Astrocyte (in vitro differentiated cells and primary cell): ENCODE measurements around the gene ATRIP. TPM values are rescaled to one million over a fixed set of nuclear protein-coding genes. Genes with fewer than 3 reads are reported as not detected.

Experiments used
- DNase-seq: peaks from one replicate; pipeline ENCODE4 v3.0.0-alpha.2; 2010; ENCODE audit warnings: low read depth
- FAIRE-seq: peaks from 2 replicates; lab custom pipeline; 2011; peaks lifted over from hg19 to GRCh38; lab: Jason Lieb, UNC
- H2AFZ ChIP-seq: 2 replicates; pipeline ENCODE4 v1.6.0; 2012; ENCODE audit warnings: low read depth, low read length, inconsistent platforms
- H3K27ac ChIP-seq: 2 replicates; pipeline ENCODE4 v1.5.1; 2011; ENCODE audit warnings: low read depth, low read length, inconsistent platforms
- H3K27me3 ChIP-seq: 2 replicates; pipeline ENCODE4 v1.6.0; 2011; ENCODE audit warnings: low read length, inconsistent platforms; ENCODE audit not compliant: insufficient read depth
- H3K36me3 ChIP-seq: 2 replicates; pipeline ENCODE4 v1.5.1; 2011; ENCODE audit warnings: low read length, inconsistent platforms; ENCODE audit not compliant: insufficient read depth
- H3K4me1 ChIP-seq: 2 replicates; pipeline ENCODE4 v1.5.1; 2011; ENCODE audit warnings: low read length, inconsistent platforms; ENCODE audit not compliant: insufficient read depth
- H3K4me2 ChIP-seq: 2 replicates; pipeline ENCODE4 v1.6.0; 2012; ENCODE audit warnings: low read length, inconsistent platforms
- H3K4me3 ChIP-seq: 2 replicates; pipeline ENCODE4 v1.5.1; 2011; ENCODE audit warnings: low read depth, mild to moderate bottlenecking, low read length, inconsistent platforms; ENCODE audit not compliant: insufficient read depth
- H3K79me2 ChIP-seq: 2 replicates; pipeline ENCODE4 v1.6.0; 2012; ENCODE audit warnings: mild to moderate bottlenecking, low read length, inconsistent platforms; ENCODE audit not compliant: insufficient read depth
- H3K9ac ChIP-seq: 2 replicates; pipeline ENCODE4 v1.6.0; 2012; ENCODE audit warnings: mild to moderate bottlenecking, low read length, inconsistent platforms
- H3K9me3 ChIP-seq: 2 replicates; pipeline ENCODE4 v1.5.1; 2012; ENCODE audit warnings: low read depth, mild to moderate bottlenecking, low read length, inconsistent platforms; ENCODE audit not compliant: insufficient read depth
- H4K20me1 ChIP-seq: 2 replicates; pipeline ENCODE4 v1.6.0; 2012; ENCODE audit warnings: low read length, inconsistent platforms; ENCODE audit not compliant: insufficient read depth
- H3K27ac Mint-ChIP-seq: one replicate; pipeline ENCODE4 v1.8.0; 2021; ENCODE audit warnings: mild to moderate bottlenecking, mixed read lengths; ENCODE audit not compliant: unreplicated experiment
- H3K27me3 Mint-ChIP-seq: one replicate; pipeline ENCODE4 v1.8.0; 2021; ENCODE audit warnings: low read depth, mixed read lengths; ENCODE audit not compliant: unreplicated experiment
- H3K36me3 Mint-ChIP-seq: one replicate; pipeline ENCODE4 v1.8.0; 2021; ENCODE audit warnings: low read depth, mixed read lengths; ENCODE audit not compliant: unreplicated experiment
- H3K4me1 Mint-ChIP-seq: one replicate; pipeline ENCODE4 v1.8.0; 2021; ENCODE audit warnings: low read depth, mixed read lengths; ENCODE audit not compliant: unreplicated experiment
- H3K4me3 Mint-ChIP-seq: one replicate; pipeline ENCODE4 v1.8.0; 2021; ENCODE audit warnings: mild to moderate bottlenecking, moderate library complexity, mixed read lengths; ENCODE audit not compliant: unreplicated experiment
- H3K9me3 Mint-ChIP-seq: one replicate; pipeline ENCODE4 v1.8.0; 2021; ENCODE audit warnings: mild to moderate bottlenecking, mixed read lengths; ENCODE audit not compliant: unreplicated experiment
- CTCF ChIP-seq: IDR thresholded peaks from 2 replicates; pipeline ENCODE4 v1.5.1; 2011; ENCODE audit warnings: low read depth, mild to moderate bottlenecking, inconsistent platforms, low read length, moderate library complexity; ENCODE audit not compliant: insufficient read depth
- EZH2 ChIP-seq: IDR thresholded peaks from 2 replicates; pipeline ENCODE4 v1.6.1; 2012; ENCODE audit warnings: mild to moderate bottlenecking, low read length, inconsistent platforms; ENCODE audit not compliant: insufficient read depth
- total RNA-seq: library from RNA; stranded (reverse); gene quantifications from 2 replicates; pipeline ENCODE4 v1.2.1, GENCODE V29; 2021

The ATRIP gene
- total RNA-seq, 1 donor from 2014 or later: 6.2 TPM

GRCh38 chr3:48404440-48405342, 41.8 kb upstream of the ATRIP start:
- H3K4me1 ChIP-seq: peaks cover 8% of the 10 kb centered on the region
- H3K36me3 ChIP-seq: peaks cover 4% of the 10 kb centered on the region
- H3K4me3 Mint-ChIP-seq: no peak overlapping the region
- TF ChIP-seq CTCF (no peak), EZH2 (no peak)
- no peaks in the 10 kb centered on the region for H3K27me3 Mint-ChIP-seq
- no peak overlapping the region for H3K4me3 ChIP-seq
- no peak overlapping the region for H2AFZ ChIP-seq
- FAIRE-seq: no peak
- DNase-seq: no peak
- no peaks in the 10 kb centered on the region for H3K9me3 Mint-ChIP-seq
- no peak overlapping the region for H3K9ac ChIP-seq
- H3K79me2 ChIP-seq: no peaks in the 10 kb centered on the region
- no peaks in the 10 kb centered on the region for H3K9me3 ChIP-seq
- no peak overlapping the region for H3K4me2 ChIP-seq
- no peaks in the 10 kb centered on the region for H3K27me3 ChIP-seq
- H3K27ac ChIP-seq: no peak overlapping the region
- no peak overlapping the region for H3K27ac Mint-ChIP-seq
- H4K20me1 ChIP-seq: no peaks in the 10 kb centered on the region
- H3K4me1 Mint-ChIP-seq: peaks cover 8% of the 10 kb centered on the region
- peaks cover 33% of the 10 kb centered on the region for H3K36me3 Mint-ChIP-seq

- no peaks in the 10 kb centered on the region for H3K9me3 Mint-ChIP-seq
- H3K27me3 Mint-ChIP-seq: no peaks in the 10 kb centered on the region
- no peak overlapping the region for H3K4me3 ChIP-seq
- no peak overlapping the region for H3K27ac ChIP-seq
- FAIRE-seq: no peak
- no peaks in the 10 kb centered on the region for H3K79me2 ChIP-seq
- peaks cover 8% of the 10 kb centered on the region for H3K4me1 ChIP-seq
- no peak overlapping the region for H3K4me2 ChIP-seq
- H2AFZ ChIP-seq: no peak overlapping the region
- H4K20me1 ChIP-seq: peaks cover 6% of the 10 kb centered on the region
- no peak for DNase-seq
- TF ChIP-seq EZH2 (no peak), CTCF (no peak)
- H3K9ac ChIP-seq: no peak overlapping the region
- no peak overlapping the region for H3K27ac Mint-ChIP-seq
- peaks cover 8% of the 10 kb centered on the region for H3K4me1 Mint-ChIP-seq
- peaks cover 35% of the 10 kb centered on the region for H3K36me3 Mint-ChIP-seq
- H3K27me3 ChIP-seq: no peaks in the 10 kb centered on the region
- peaks cover 4% of the 10 kb centered on the region for H3K36me3 ChIP-seq
- no peak overlapping the region for H3K4me3 Mint-ChIP-seq
- no peaks in the 10 kb centered on the region for H3K9me3 ChIP-seq
Observed at GRCh38 chr3:48405343-48405881, 41.1 kb upstream of the ATRIP start.
